Thyroid gland (tissue), 4 donors: ENCODE results near the gene AFAP1L2. TPM values are rescaled to one million over a fixed set of nuclear protein-coding genes. Genes with fewer than 3 reads are reported as not detected.
A peak's percentile ranks its signal among the peaks of the same experiment; 100 is the strongest.

ENCODE experiments used
- DNase-seq, 2 donors: peaks; one replicate each; pipeline ENCODE4 v3.0.0-alpha.2; 2019
- H3K27ac ChIP-seq, 3 donors: fragments of 200-600 bp; sonication (generic); 1 replicate in 2 of 3; 2 replicates in 1 of 3; pipeline ENCODE4 v1.5.1; 2016 to 2019; ENCODE audit warnings: mild to moderate bottlenecking in 1 of 3, moderate library complexity in 1 of 3
- H3K27me3 ChIP-seq: fragments of 200-600 bp; sonication (generic); one replicate; pipeline ENCODE4 v1.5.1; 2019
- H3K36me3 ChIP-seq, 2 donors: fragments of 200-600 bp; sonication (generic); one replicate each; pipeline ENCODE4 v1.5.1; 2016 to 2019
- H3K4me1 ChIP-seq, 2 donors: fragments of 200-600 bp; sonication (generic); one replicate each; pipeline ENCODE4 v1.5.1; 2017 to 2019
- H3K4me3 ChIP-seq, 3 donors: fragments of 200-600 bp; sonication (generic); replicated peaks in 1 of 3; 1 replicate in 2 of 3; 2 replicates in 1 of 3; pipeline ENCODE4 v1.5.1; 2016; ENCODE audit warnings: mild to moderate bottlenecking in 1 of 3
- H3K9me3 ChIP-seq: fragments of 200-600 bp; sonication (generic); one replicate; pipeline ENCODE4 v1.5.1; 2017
- POLR2A ChIP-seq, 2 donors: fragments of 450-650 bp; IDR thresholded peaks; one replicate each; pipeline ENCODE4 v1.6.1; 2017; ENCODE audit warnings: antibody characterized with exemption in 2 of 2, mild to moderate bottlenecking in 2 of 2, moderate library complexity in 1 of 2
- WGBS, 2 donors: methylation state at CpG; one replicate each; pipeline ENCODE4 v1.1.5; 2017; 5-methylcytosine and 5-hydroxymethylcytosine counted together
- intact Hi-C: fragments of 100-400 bp; cut with DNase I; formaldehyde crosslinking; loops from one replicate; pipeline ENCODE4 v1.15.1; 2023
- total RNA-seq, 4 donors: library from RNA; depleted of rRNA; stranded (reverse); fragments of >200 nt; gene quantifications; one replicate each; pipeline ENCODE4 v1.2.3, GENCODE V29; 2016
- TF ChIP-seq, protein P1 (sequence below), 6 experiments: fragments of 200-600 bp in 3 of 6; fragments of 450-650 bp in 3 of 6; sonication (generic) in 3 of 6; IDR thresholded peaks; one replicate each; pipeline ENCODE4 v1.5.1; 2016 to 2019; ENCODE audit warnings: antibody characterized with exemption in 6 of 6, mild to moderate bottlenecking in 2 of 6, inconsistent platforms in 1 of 6, moderate library complexity in 1 of 6

Gene AFAP1L2
- total RNA-seq, 4 donors from 2014 or later = 135 to 356 (median 299) TPM

- no peaks in the 10 kb centered on the region for H3K27me3 ChIP-seq
- peak overlapping the region in 1 of 3 donors; percentile 1 for H3K4me3 ChIP-seq
- DNase-seq = peak; percentile 41
- TF ChIP-seq, protein P1, sequence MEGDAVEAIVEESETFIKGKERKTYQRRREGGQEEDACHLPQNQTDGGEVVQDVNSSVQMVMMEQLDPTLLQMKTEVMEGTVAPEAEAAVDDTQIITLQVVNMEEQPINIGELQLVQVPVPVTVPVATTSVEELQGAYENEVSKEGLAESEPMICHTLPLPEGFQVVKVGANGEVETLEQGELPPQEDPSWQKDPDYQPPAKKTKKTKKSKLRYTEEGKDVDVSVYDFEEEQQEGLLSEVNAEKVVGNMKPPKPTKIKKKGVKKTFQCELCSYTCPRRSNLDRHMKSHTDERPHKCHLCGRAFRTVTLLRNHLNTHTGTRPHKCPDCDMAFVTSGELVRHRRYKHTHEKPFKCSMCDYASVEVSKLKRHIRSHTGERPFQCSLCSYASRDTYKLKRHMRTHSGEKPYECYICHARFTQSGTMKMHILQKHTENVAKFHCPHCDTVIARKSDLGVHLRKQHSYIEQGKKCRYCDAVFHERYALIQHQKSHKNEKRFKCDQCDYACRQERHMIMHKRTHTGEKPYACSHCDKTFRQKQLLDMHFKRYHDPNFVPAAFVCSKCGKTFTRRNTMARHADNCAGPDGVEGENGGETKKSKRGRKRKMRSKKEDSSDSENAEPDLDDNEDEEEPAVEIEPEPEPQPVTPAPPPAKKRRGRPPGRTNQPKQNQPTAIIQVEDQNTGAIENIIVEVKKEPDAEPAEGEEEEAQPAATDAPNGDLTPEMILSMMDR (IDR thresholded peaks at IDR 0.05) = no peak
- peak in 1 of 2 donors; percentile 38 for TF ChIP-seq POLR2A (IDR thresholded peaks at IDR 0.05)
- 25 to 44% methylated on average over 5 to 6 of the region's 6 CpGs for WGBS, 2 donors
- peaks cover 84 to 96% of the 10 kb centered on the region in 2 donors for H3K4me1 ChIP-seq
- no peaks in the 10 kb centered on the region for H3K9me3 ChIP-seq
- intact Hi-C loops = no loop called here
- H3K36me3 ChIP-seq = no peaks in the 10 kb centered on the region
- H3K27ac ChIP-seq = peak overlapping the region; percentile 53 to 98 (median 98)
Measured at GRCh38 chr10:114397651-114398145, 6.6 kb downstream of the AFAP1L2 start.

GRCh38 chr10:114396464-114396863 is 7.8 kb downstream of the AFAP1L2 start:
- Histone ChIP-seq H3K27me3 (no peaks in the 10 kb centered on the region), H3K36me3 (no peaks in the 10 kb centered on the region), H3K27ac (peak overlapping the region; percentile 97 to 98 (median 98)), H3K4me1 (peaks cover 90 to 98% of the 10 kb centered on the region in 2 donors), H3K4me3 (no peak overlapping the region), H3K9me3 (no peaks in the 10 kb centered on the region)
- DNase-seq = no peak
- 76 to 81% methylated on average over 2 of the region's 2 CpGs for WGBS, 2 donors
- TF ChIP-seq, protein P1 (IDR thresholded peaks at IDR 0.05) = no peak
- TF ChIP-seq POLR2A (IDR thresholded peaks at IDR 0.05) = no peak
- intact Hi-C loops = no loop called here

DNA sequence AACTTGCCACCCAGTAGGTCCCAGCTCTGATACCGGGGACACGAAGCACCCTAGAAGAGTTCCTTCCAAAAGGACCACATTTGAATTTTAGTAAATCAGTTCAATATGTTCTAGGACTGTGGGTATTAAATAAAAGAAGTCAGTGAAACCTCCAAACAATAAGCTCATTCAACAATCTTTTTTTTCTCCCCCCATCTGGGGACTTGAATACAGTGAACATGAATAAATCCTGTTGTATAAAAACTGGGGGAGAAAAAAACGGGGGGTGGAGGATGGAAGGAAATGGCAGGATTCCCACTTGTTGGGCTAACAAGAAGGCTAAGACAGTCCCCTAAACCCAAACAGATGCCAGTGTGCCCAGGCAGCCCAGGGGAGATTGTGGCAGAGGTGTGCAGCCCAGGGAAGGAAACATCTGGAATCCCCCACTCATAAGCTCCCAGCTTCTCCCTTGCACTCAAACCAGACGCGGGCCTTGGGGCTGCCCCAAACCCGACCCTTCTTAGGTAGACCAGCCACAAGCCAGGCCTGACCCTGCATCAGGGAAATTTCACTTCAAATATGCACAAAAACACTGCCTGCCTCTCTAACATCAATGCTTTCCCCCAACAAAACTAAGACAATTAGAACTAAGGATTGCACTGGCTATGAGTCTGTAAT is 8.8 kb downstream of the AFAP1L2 start:
- 70 to 93% methylated on average over 6 of the region's 6 CpGs for WGBS, 2 donors
- H3K27me3 ChIP-seq = no peaks in the 10 kb centered on the region
- peak overlapping the region; percentile 97 to 98 (median 98) for H3K27ac ChIP-seq
- H3K4me1 ChIP-seq = peaks cover 92 to 98% of the 10 kb centered on the region in 2 donors
- no peak overlapping the region for H3K4me3 ChIP-seq
- DNase-seq = no peak
- no peaks in the 10 kb centered on the region for H3K9me3 ChIP-seq
- no peaks in the 10 kb centered on the region for H3K36me3 ChIP-seq
- TF ChIP-seq, protein P1 (IDR thresholded peaks at IDR 0.05) = no peak
- TF ChIP-seq POLR2A (IDR thresholded peaks at IDR 0.05) = no peak
- intact Hi-C loops = no loop called here

DNA sequence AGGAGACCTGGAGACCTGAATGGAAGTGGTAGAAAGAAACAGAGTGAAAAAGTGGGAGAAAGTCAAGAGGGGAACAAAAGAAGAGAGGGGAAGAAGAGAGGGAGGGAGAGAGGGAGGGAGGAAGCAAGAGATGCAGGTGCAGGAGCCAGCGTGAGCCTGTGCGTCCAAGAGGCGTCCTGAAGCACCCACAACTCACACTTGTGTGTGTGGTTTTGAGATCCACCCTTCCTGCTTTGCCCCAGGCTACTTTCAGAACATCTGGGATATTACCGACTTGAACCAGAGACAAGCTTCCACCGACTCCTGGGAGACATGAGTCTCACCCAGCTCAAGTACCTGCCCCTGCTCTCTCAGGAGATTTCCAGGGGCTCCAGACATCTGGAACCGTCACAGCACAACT is 9.8 kb downstream of the AFAP1L2 start:
- intact Hi-C loops = no loop called here
- 57% methylated on average over 6 of the region's 6 CpGs for WGBS, 2 donors
- Histone ChIP-seq H3K27me3 (no peaks in the 10 kb centered on the region), H3K9me3 (no peaks in the 10 kb centered on the region), H3K36me3 (no peaks in the 10 kb centered on the region), H3K4me3 (no peak overlapping the region), H3K27ac (peak overlapping the region; percentile 97 to 98 (median 98)), H3K4me1 (peaks cover 92 to 98% of the 10 kb centered on the region in 2 donors)
- no peak for TF ChIP-seq POLR2A (IDR thresholded peaks at IDR 0.05)
- TF ChIP-seq, protein P1 (IDR thresholded peaks at IDR 0.05) = no peak
- no peak for DNase-seq

DNA sequence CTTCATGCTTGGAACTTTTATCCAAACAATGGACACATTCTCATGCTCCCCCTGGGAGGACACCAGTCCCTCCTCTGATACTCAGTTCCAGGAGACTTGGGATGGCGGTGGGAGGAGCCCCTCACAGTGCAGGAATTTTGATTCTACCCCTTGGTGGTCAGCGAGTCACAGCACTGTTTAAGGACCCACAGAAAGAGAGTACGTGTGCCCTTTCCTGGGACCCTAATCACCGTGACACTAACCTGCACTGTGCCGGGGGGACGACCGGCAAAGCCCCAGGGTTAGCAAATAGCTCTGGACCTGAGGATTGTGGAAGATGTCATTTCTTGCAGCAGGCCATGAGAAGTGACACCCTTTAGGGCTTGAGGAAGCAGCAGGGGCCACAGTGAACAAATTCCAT is 10.4 kb downstream of the AFAP1L2 start:
- TF ChIP-seq, protein P1 (IDR thresholded peaks at IDR 0.05) = no peak
- no peak for TF ChIP-seq POLR2A (IDR thresholded peaks at IDR 0.05)

More for the DNA sequence above, 10.4 kb downstream of the AFAP1L2 start:
- Histone ChIP-seq H3K36me3 (no peaks in the 10 kb centered on the region), H3K27ac (peak overlapping the region; percentile 97 to 98 (median 98)), H3K4me3 (no peak overlapping the region), H3K4me1 (peaks cover 90 to 97% of the 10 kb centered on the region in 2 donors), H3K27me3 (no peaks in the 10 kb centered on the region), H3K9me3 (no peaks in the 10 kb centered on the region)
- DNase-seq = no peak
- intact Hi-C loops = no loop called here
- 14 to 71% methylated on average over 2 to 7 of the region's 7 CpGs for WGBS, 2 donors
